Spleen (tissue), 11 donors: ENCODE data around the gene LRRC45. TPM values are rescaled to one million over a fixed set of nuclear protein-coding genes. Genes with fewer than 3 reads are reported as not detected.

Experiments used
- DNase-seq: peaks from one replicate; pipeline ENCODE4 v3.0.0-alpha.2; 2020
- H3K27ac ChIP-seq, 8 donors: fragments of 200-600 bp; sonication (generic) in 7 of 8; 1 replicate in 4 of 8; 2 replicates in 4 of 8; pipeline versions ENCODE4 v1.5.0 to v1.8.0; 2016 to 2021; ENCODE audit warnings: inconsistent platforms in 4 of 8, mild to moderate bottlenecking in 4 of 8, moderate library complexity in 1 of 8
- H3K27me3 ChIP-seq, 7 donors: fragments of 200-600 bp; sonication (generic) in 6 of 7; replicated peaks in 1 of 7; 1 replicate in 4 of 7; 2 replicates in 3 of 7; pipeline versions ENCODE4 v1.5.0 to v1.8.0; 2016 to 2021; ENCODE audit warnings: inconsistent platforms in 3 of 7, mild to moderate bottlenecking in 1 of 7
- H3K36me3 ChIP-seq, 6 donors: fragments of 200-600 bp; sonication (generic) in 5 of 6; 1 replicate in 4 of 6; 2 replicates in 2 of 6; pipeline versions ENCODE4 v1.5.0 to v1.8.0; 2016 to 2021; ENCODE audit warnings: inconsistent platforms in 2 of 6
- H3K4me1 ChIP-seq, 6 donors: fragments of 200-600 bp; sonication (generic) in 5 of 6; 1 replicate in 3 of 6; 2 replicates in 3 of 6; pipeline versions ENCODE4 v1.5.0 to v1.8.0; 2016 to 2021; ENCODE audit warnings: inconsistent platforms in 3 of 6
- H3K4me3 ChIP-seq, 8 donors: fragments of 200-600 bp; sonication (generic) in 7 of 8; 1 replicate in 4 of 8; 2 replicates in 4 of 8; pipeline versions ENCODE4 v1.5.0 to v1.8.0; 2016 to 2021; ENCODE audit warnings: inconsistent platforms in 4 of 8, mild to moderate bottlenecking in 4 of 8, moderate library complexity in 2 of 8
- H3K9me3 ChIP-seq, 8 donors: fragments of 200-600 bp; sonication (generic) in 7 of 8; 1 replicate in 4 of 8; 2 replicates in 4 of 8; pipeline versions ENCODE4 v1.5.0 to v1.8.0; 2016 to 2021; ENCODE audit warnings: inconsistent platforms in 4 of 8
- CTCF ChIP-seq, 11 experiments: fragments of 200-600 bp in 7 of 11; fragments of 450-650 bp in 4 of 11; sonication (generic) in 4 of 11; IDR thresholded peaks in 8 of 11; conservative IDR thresholded peaks in 3 of 11; 1 replicate in 7 of 11; 2 replicates in 4 of 11; pipeline versions ENCODE4 v1.4.0 to v1.8.0; 2016 to 2021; ENCODE audit warnings: antibody characterized with exemption in 11 of 11, inconsistent platforms in 4 of 11, mild to moderate bottlenecking in 1 of 11
- POLR2A ChIP-seq, 3 donors: fragments of 450-650 bp; IDR thresholded peaks; one replicate each; pipeline ENCODE4 v1.5.1; 2017; ENCODE audit warnings: antibody characterized with exemption in 3 of 3, mild to moderate bottlenecking in 1 of 3
- POLR2AphosphoS5 ChIP-seq, 3 donors: sonication (generic); formaldehyde crosslinking; IDR thresholded peaks; one replicate each; pipeline ENCODE4 v1.5.1; 2017; ENCODE audit warnings: antibody characterized with exemption in 3 of 3
- WGBS, 5 donors: extraction: QIAGEN DNeasy Blood & Tissue Kit in 3 of 5; methylation state at CpG; one replicate each; pipeline versions ENCODE4 v1.1.5 to v1.1.7; 2013 to 2018; 5-methylcytosine and 5-hydroxymethylcytosine counted together
- intact Hi-C: fragments of 100-400 bp; cut with DNase I; formaldehyde crosslinking; loops from one replicate; pipeline ENCODE4 v1.15.0; 2023; ENCODE audit warnings: low total_unique reads
- polyA plus RNA-seq, 3 donors: library from polyadenylated mRNA; stranded (reverse); fragments of 200-250 nt; gene quantifications; one replicate each; pipeline ENCODE4 v1.2.1, GENCODE V29; 2013
- total RNA-seq, 7 donors: library from RNA; depleted of rRNA in 3 of 7; stranded (reverse); fragments of >200 nt in 3 of 7; fragmentation: NEBNext Ultra II Directional in 4 of 7; extraction: Animal tissue kit (Norgen Biotek cat#: 25700) in 4 of 7; gene quantifications; one replicate each; pipeline versions ENCODE4 v1.1.0 to v1.2.1, GENCODE V29; 2016 to 2021
- donor health status: healthy with polysubstance abuse.
- donor health status: DM: no; HTN: no; CAD: no; lungs with moderate emphysema.
- donor health status: DM: no; HTN: no; CAD: no.
- donor health status: Bipolar disorder and iron deficiency.
- donor health status: healthy.
- donor health status: DM: no; HTN: no; CAD: no.
- donor health status: DM: yes; HTN: yes; CAD: no.

LRRC45 gene
- total and polyA plus RNA-seq, 10 donors, result 7.5 to 23.4 (median 11.7) TPM

DNA sequence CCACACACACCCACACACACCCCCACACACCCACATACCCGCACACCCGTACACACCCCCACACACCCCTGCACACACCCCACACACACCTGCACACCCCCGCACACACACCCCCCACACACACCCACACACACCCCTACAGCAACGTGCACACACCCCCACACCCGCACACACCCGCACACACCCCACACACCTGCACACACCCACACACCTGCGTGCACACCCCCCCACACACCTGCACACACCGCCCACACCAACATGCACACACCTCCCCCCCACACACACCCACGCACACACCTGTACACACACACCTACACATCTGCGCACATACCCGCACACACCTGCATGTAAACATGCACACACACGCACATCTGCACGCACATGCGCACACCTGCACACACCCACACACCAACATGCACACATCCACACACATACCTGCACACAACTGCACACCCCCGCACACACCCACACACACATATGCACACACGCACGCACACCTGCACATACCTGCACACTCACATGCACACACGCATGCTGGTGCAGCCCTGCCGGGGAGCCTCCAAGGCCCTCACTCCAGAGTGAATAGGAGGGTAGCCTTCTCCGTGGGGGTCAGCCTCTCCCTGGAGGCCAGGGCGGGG lies 38.2 kb upstream of the LRRC45 start:
- TF ChIP-seq CTCF (IDR thresholded peaks at IDR 0.05 in 8 of 11, conservative IDR thresholded peaks at IDR 0.05 in 3 of 11) (no peak), POLR2AphosphoS5 (IDR thresholded peaks at IDR 0.05) (no peak), POLR2A (IDR thresholded peaks at IDR 0.05) (no peak)
- WGBS, 5 donors, result 89 to 98% (median 93%) methylated on average over 19 to 21 of the region's 21 CpGs
- Histone ChIP-seq H3K36me3 (peaks cover 0 to 100% (median 28%) of the 10 kb centered on the region in 6 donors), H3K9me3 (no peaks in the 10 kb centered on the region), H3K27me3 (no peaks in the 10 kb centered on the region), H3K4me3 (no peak overlapping the region), H3K4me1 (peaks cover 0 to 31% (median 9%) of the 10 kb centered on the region in 6 donors), H3K27ac (no peak overlapping the region)
- DNase-seq, result no peak
- intact Hi-C loops, result no loop called here

GRCh38 chr17:81986606-81987005 lies 36.5 kb upstream of the LRRC45 start:
- Histone ChIP-seq H3K9me3 (no peaks in the 10 kb centered on the region), H3K4me1 (peaks cover 0 to 18% (median 3%) of the 10 kb centered on the region in 6 donors), H3K4me3 (no peak overlapping the region), H3K27ac (no peak overlapping the region), H3K27me3 (no peaks in the 10 kb centered on the region), H3K36me3 (peaks cover 0 to 97% (median 27%) of the 10 kb centered on the region in 6 donors)
- 94 to 98% (median 96%) methylated on average over 17 to 26 of the region's 26 CpGs for WGBS, 5 donors
- intact Hi-C loops, result no loop called here
- TF ChIP-seq POLR2AphosphoS5 (IDR thresholded peaks at IDR 0.05) (no peak), POLR2A (IDR thresholded peaks at IDR 0.05) (no peak), CTCF (IDR thresholded peaks at IDR 0.05 in 8 of 11, conservative IDR thresholded peaks at IDR 0.05 in 3 of 11) (no peak)
- no peak for DNase-seq

GRCh38 chr17:81987161-81987770 lies 35.8 kb upstream of the LRRC45 start:
- intact Hi-C loops, result no loop called here
- peaks cover 0 to 22% (median 4%) of the 10 kb centered on the region in 6 donors for H3K4me1 ChIP-seq
- no peak overlapping the region for H3K27ac ChIP-seq
- H3K36me3 ChIP-seq, result peaks cover 0 to 91% (median 27%) of the 10 kb centered on the region in 6 donors
- DNase-seq, result no peak
- H3K9me3 ChIP-seq, result no peaks in the 10 kb centered on the region
- no peaks in the 10 kb centered on the region for H3K27me3 ChIP-seq
- no peak overlapping the region for H3K4me3 ChIP-seq
- TF ChIP-seq POLR2AphosphoS5 (IDR thresholded peaks at IDR 0.05) (peak in 1 of 3 donors; percentile 16), CTCF (IDR thresholded peaks at IDR 0.05 in 8 of 11, conservative IDR thresholded peaks at IDR 0.05 in 3 of 11) (no peak), POLR2A (IDR thresholded peaks at IDR 0.05) (no peak)
- WGBS, 5 donors, result 87 to 90% (median 88%) methylated on average over 24 to 26 of the region's 26 CpGs
